PFSK-1 (cell line): ENCODE results near the gene NRAP.

Experiments
- FOXP2 ChIP-seq: optimal IDR thresholded peaks from 2 replicates; pipeline ENCODE3; 2011; ENCODE audit warnings: borderline replicate concordance, control low read depth, inconsistent platforms; ENCODE audit not compliant: insufficient read depth; ENCODE audit errors: extremely low read length, extremely low read depth
- POLR2AphosphoS5 ChIP-seq: IDR thresholded peaks from 2 replicates; pipeline ENCODE4 v1.6.1; 2012; ENCODE audit warnings: low read depth, mild to moderate bottlenecking, control low read depth, low read length, moderate library complexity
- REST ChIP-seq, 2 experiments: IDR thresholded peaks; 2 replicates each; pipeline versions ENCODE4 v1.6.1 to v1.8.0; 2011 to 2012; ENCODE audit warnings: low read depth in 2 of 2, low read length in 2 of 2, control low read depth in 1 of 2, inconsistent platforms in 1 of 2, mild to moderate bottlenecking in 1 of 2, moderate library complexity in 1 of 2; ENCODE audit not compliant: insufficient read depth in 1 of 2
- SIN3A ChIP-seq: IDR thresholded peaks from 2 replicates; pipeline ENCODE4 v1.6.1; 2012; ENCODE audit warnings: mild to moderate bottlenecking, low read length, moderate library complexity, borderline replicate concordance; ENCODE audit not compliant: insufficient read depth
- TAF1 ChIP-seq: IDR thresholded peaks from 2 replicates; pipeline ENCODE4 v1.6.1; 2012; ENCODE audit warnings: low read length, control low read depth, borderline replicate concordance; ENCODE audit not compliant: insufficient read depth

Gene NRAP

GRCh38 chr10:113630929-113631533 lies 32.8 kb downstream of the NRAP start:
- TF ChIP-seq FOXP2, result no peak
- TF ChIP-seq POLR2AphosphoS5, result no peak
- no peak for TF ChIP-seq TAF1
- no peak for TF ChIP-seq SIN3A
- no peak for TF ChIP-seq REST (IDR thresholded peaks at IDR 0.05; ENCODE audit: insufficient read depth in 1 of 2, low read depth in 2 of 2, low read length in 2 of 2)

GRCh38 chr10:113628607-113629153 lies 35.2 kb downstream of the NRAP start:
- no peak for TF ChIP-seq TAF1
- no peak for TF ChIP-seq SIN3A
- no peak for TF ChIP-seq POLR2AphosphoS5
- no peak for TF ChIP-seq FOXP2
- no peak for TF ChIP-seq REST (IDR thresholded peaks at IDR 0.05; ENCODE audit: insufficient read depth in 1 of 2, low read depth in 2 of 2, low read length in 2 of 2)

- TF ChIP-seq TAF1 (no peak), REST (IDR thresholded peaks at IDR 0.05; ENCODE audit: insufficient read depth in 1 of 2, low read depth in 2 of 2, low read length in 2 of 2) (no peak), POLR2AphosphoS5 (no peak), FOXP2 (no peak), SIN3A (no peak)
Observed at GRCh38 chr10:113627836-113628235, 36.0 kb downstream of the NRAP start.

GRCh38 chr10:113626809-113627355 lies 37.0 kb downstream of the NRAP start:
- TF ChIP-seq POLR2AphosphoS5 (no peak), REST (IDR thresholded peaks at IDR 0.05; ENCODE audit: insufficient read depth in 1 of 2, low read depth in 2 of 2, low read length in 2 of 2) (no peak), SIN3A (no peak), TAF1 (no peak), FOXP2 (no peak)
